ENCODE measurements around the gene TRAPPC4. TPM values are rescaled to one million over a fixed set of nuclear protein-coding genes. Genes with fewer than 3 reads are reported as not detected.

Gene TRAPPC4
- total RNA-seq, 1 experiment from 2014 or later: 78.9 TPM

DNA sequence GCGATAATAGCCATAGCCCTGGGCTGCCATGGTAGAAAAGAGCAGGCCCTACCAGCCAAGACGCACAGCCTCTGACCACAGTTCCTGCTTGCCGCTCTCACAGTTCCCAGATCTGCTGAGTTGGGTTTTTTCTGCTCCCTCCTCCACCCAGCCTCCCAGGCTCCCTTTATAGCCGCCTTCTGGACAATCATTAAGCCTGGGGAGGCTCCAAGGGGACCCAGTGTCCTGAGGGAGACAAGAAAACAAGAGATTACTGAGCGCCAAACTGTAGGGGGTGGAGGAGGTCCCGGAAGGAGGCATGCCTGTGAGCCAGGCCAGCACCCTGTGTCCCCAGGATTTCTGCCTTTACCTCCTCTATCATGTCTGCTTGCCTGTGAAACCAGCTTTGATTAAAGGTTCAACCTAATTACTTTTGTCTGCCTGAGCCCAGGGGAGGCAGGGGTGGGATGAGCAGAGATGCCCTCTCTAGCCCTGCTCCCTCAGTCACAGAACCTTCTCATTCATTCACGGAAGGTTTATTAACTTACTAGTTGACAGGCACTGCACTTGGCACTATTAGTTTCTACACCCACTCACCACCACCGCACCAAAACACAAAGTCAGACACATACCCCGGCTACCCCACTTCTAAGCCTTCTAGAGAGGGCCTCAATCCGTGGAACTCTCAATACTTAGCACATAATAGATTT lies 10.9 kb downstream of the TRAPPC4 start:
- Histone ChIP-seq H3K36me3 (ENCODE audit: control insufficient read depth, insufficient read depth, low read length) (no peaks in the 10 kb centered on the region; the same call in 1 of the 2 replicates), H3K4me1 (ENCODE audit: control insufficient read depth, insufficient read depth, low read length) (peaks cover 13% of the 10 kb centered on the region), H3K27me3 (ENCODE audit: control insufficient read depth, insufficient read depth, low read length) (no peaks in the 10 kb centered on the region), H3K27ac (ENCODE audit: low read length) (peak overlapping the region; percentile 79), H3K4me3 (ENCODE audit: low read depth in 2 of 2, low read length in 2 of 2) (peak overlapping the region; percentile 75 to 90), H3K9me3 (ENCODE audit: control insufficient read depth, insufficient read depth, low read depth, low read length) (no peaks in the 10 kb centered on the region)
- POLR2A ChIA-PET: no interaction called here
- ATAC-seq (no peak), DNase-seq (ENCODE audit: low read depth, low spot score) (no peak)
- intact Hi-C loops (cut with micrococcal nuclease; ENCODE audit: unreplicated experiment): no loop called here
- TSS peak; percentile 93 for BruUV-seq (replicated peaks)
- in situ Hi-C loops (cut with HindIII; ENCODE audit: low pct_unique_long_range_greater_than_20kb, low sequenced_read_pairs): no loop called here
- CTCF ChIA-PET: interaction anchor here (0.7 kb wide), 1 partner anchor 11 kb away, joined by 4 read pairs; the partner anchor contains the start of gene TRAPPC4
- TF ChIP-seq SIN3A (IDR thresholded peaks at IDR 0.05; ENCODE audit: borderline replicate concordance, insufficient read depth, low read depth, low read length): no peak
- TF ChIP-seq TCF7L2 (IDR thresholded peaks at IDR 0.05; ENCODE audit: low read depth, low read length): no peak
- TF ChIP-seq REST (IDR thresholded peaks at IDR 0.05; ENCODE audit: insufficient read depth in 1 of 2, low read depth in 2 of 2, low read length in 1 of 2): no peak
- no peak for TF ChIP-seq POLR2AphosphoS5 (IDR thresholded peaks at IDR 0.05; ENCODE audit: low read depth, low read length)
- TF ChIP-seq CTCF (IDR thresholded peaks at IDR 0.05): no peak

GRCh38 chr11:119030029-119030328 lies 11.4 kb downstream of the TRAPPC4 start:
- CTCF ChIA-PET: interaction anchor here (0.7 kb wide), 1 partner anchor 11 kb away, joined by 4 read pairs; the partner anchor contains the start of gene TRAPPC4
- ATAC-seq: peak; percentile 1; the same call in 1 of the 2 replicates
- Histone ChIP-seq H3K27me3 (ENCODE audit: control insufficient read depth, insufficient read depth, low read length) (no peaks in the 10 kb centered on the region), H3K36me3 (ENCODE audit: control insufficient read depth, insufficient read depth, low read length) (no peaks in the 10 kb centered on the region; the same call in 1 of the 2 replicates), H3K4me1 (ENCODE audit: control insufficient read depth, insufficient read depth, low read length) (peaks cover 13% of the 10 kb centered on the region), H3K4me3 (ENCODE audit: low read depth in 2 of 2, low read length in 2 of 2) (peak overlapping the region; percentile 75 to 90), H3K9me3 (ENCODE audit: control insufficient read depth, insufficient read depth, low read depth, low read length) (no peaks in the 10 kb centered on the region), H3K27ac (ENCODE audit: low read length) (peak overlapping the region; percentile 79)
- in situ Hi-C loops (cut with HindIII; ENCODE audit: low pct_unique_long_range_greater_than_20kb, low sequenced_read_pairs): no loop called here
- TF ChIP-seq SIN3A (IDR thresholded peaks at IDR 0.05; ENCODE audit: borderline replicate concordance, insufficient read depth, low read depth, low read length) (no peak), CTCF (IDR thresholded peaks at IDR 0.05) (no peak), TCF7L2 (IDR thresholded peaks at IDR 0.05; ENCODE audit: low read depth, low read length) (no peak), POLR2AphosphoS5 (IDR thresholded peaks at IDR 0.05; ENCODE audit: low read depth, low read length) (no peak)
- POLR2A ChIA-PET: no interaction called here
- DNase-seq (ENCODE audit: low read depth, low spot score): no peak
- intact Hi-C loops (cut with micrococcal nuclease; ENCODE audit: unreplicated experiment): no loop called here
- BruUV-seq (replicated peaks): no TSS peak

All from Panc1 (cell line).